GM19025 (cell line): ENCODE data around the gene PDE4DIP.
"Not testable (repeated sequence)": the region's sequence is repeated elsewhere in the genome, so short reads cannot be mapped to it uniquely, and the experiment has no call there.

ENCODE experiments used
- ATAC-seq: cut with Tn5 transposase; IDR thresholded peaks from one replicate; pipeline ENCODE4 v1.9.1; 2021; ENCODE audit warnings: mild to moderate bottlenecking, low read depth, moderate library complexity; ENCODE audit not compliant: unreplicated experiment

The PDE4DIP gene

GRCh38 chr1:148966084-148966483 is 121.9 kb downstream of the PDE4DIP start:
- ATAC-seq = not testable (repeated sequence)

GRCh38 chr1:148967580-148967979 is 123.4 kb downstream of the PDE4DIP start:
- not testable (repeated sequence) for ATAC-seq

- not testable (repeated sequence) for ATAC-seq
These were observed 124.5 kb downstream of the PDE4DIP start for GRCh38 chr1:148968682-148969081.

GRCh38 chr1:148969126-148969525 is 124.9 kb downstream of the PDE4DIP start:
- not testable (repeated sequence) for ATAC-seq

- ATAC-seq = not testable (repeated sequence)
These were observed 131.2 kb downstream of the PDE4DIP start for GRCh38 chr1:148975453-148975852.

- not testable (repeated sequence) for ATAC-seq
These were observed 131.8 kb downstream of the PDE4DIP start for GRCh38 chr1:148975866-148976537.

GRCh38 chr1:148977785-148978184 is 133.6 kb downstream of the PDE4DIP start:
- ATAC-seq = not testable (repeated sequence)

GRCh38 chr1:148989378-148989777 is 145.2 kb downstream of the PDE4DIP start:
- not testable (repeated sequence) for ATAC-seq

- not testable (repeated sequence) for ATAC-seq
These were observed 146.1 kb downstream of the PDE4DIP start for GRCh38 chr1:148990233-148990788.

GRCh38 chr1:148991818-148992217 is 147.6 kb downstream of the PDE4DIP start:
- not testable (repeated sequence) for ATAC-seq

GRCh38 chr1:148992364-148992763 is 148.1 kb downstream of the PDE4DIP start:
- not testable (repeated sequence) for ATAC-seq

- ATAC-seq = not testable (repeated sequence)
These were observed 152.4 kb downstream of the PDE4DIP start for GRCh38 chr1:148996449-148997224.

GRCh38 chr1:148997405-148997804 is 153.2 kb downstream of the PDE4DIP start:
- ATAC-seq = not testable (repeated sequence)

GRCh38 chr1:149002664-149003063 is 158.4 kb downstream of the PDE4DIP start:
- not testable (repeated sequence) for ATAC-seq

- ATAC-seq = not testable (repeated sequence)
These were observed 164.1 kb downstream of the PDE4DIP start for GRCh38 chr1:149008326-149008725.

GRCh38 chr1:149008769-149009168 is 164.5 kb downstream of the PDE4DIP start:
- not testable (repeated sequence) for ATAC-seq

- ATAC-seq = not testable (repeated sequence)
These were observed 165.5 kb downstream of the PDE4DIP start for GRCh38 chr1:149009761-149010160.

- not testable (repeated sequence) for ATAC-seq
These were observed 168.4 kb downstream of the PDE4DIP start for GRCh38 chr1:149012599-149012998.

GRCh38 chr1:149013513-149013912 is 169.3 kb downstream of the PDE4DIP start:
- ATAC-seq = not testable (repeated sequence)

- ATAC-seq = not testable (repeated sequence)
These were observed 171.3 kb downstream of the PDE4DIP start for GRCh38 chr1:149015522-149015921.

- not testable (repeated sequence) for ATAC-seq
These were observed 172.4 kb downstream of the PDE4DIP start for GRCh38 chr1:149016626-149017025.
